GM12878 (cell line): ENCODE results near the gene SEMA6C. TPM values are rescaled to one million over a fixed set of nuclear protein-coding genes. Genes with fewer than 3 reads are reported as not detected.

ENCODE experiments used
- ATAC-seq: fragments of 200-7000 bp; cut with Tn5 transposase; 3 replicates; pipeline ENCODE4 v1.9.1; 2020; ENCODE audit warnings: mild to moderate bottlenecking, moderate library complexity
- BruUV-seq: library from RNA; stranded (reverse); fragments of 400-500 nt; replicated peaks from 2 replicates; lab custom pipeline; 2021; lab: Mats Ljungman, UMichigan
- CTCF ChIA-PET: fragments of 300-600 bp; sonication (Branson Sonifier 250); formaldehyde crosslinking; extraction: SDS; loops from one replicate; lab custom pipeline; 2021; ENCODE audit warnings: inconsistent platforms; lab: Yijun Ruan, JAX
- POLR2A ChIA-PET: fragments of 350-600 bp; formaldehyde crosslinking; extraction: SDS; loops from one replicate; lab custom pipeline; 2021; ENCODE audit warnings: inconsistent platforms; lab: Charles Lee
- RAD21 ChIA-PET: fragments of 300-600 bp; sonication (Branson Sonifier 250); formaldehyde crosslinking; loops from one replicate; lab custom pipeline; 2023; ENCODE audit warnings: antibody characterized with exemption; ENCODE audit not compliant: unreplicated experiment; lab: Charles Lee
- SMC1A ChIA-PET: fragments of 300-600 bp; sonication (Branson Sonifier 250); formaldehyde crosslinking; loops from one replicate; lab custom pipeline; 2023; ENCODE audit not compliant: unreplicated experiment, uncharacterized antibody; lab: Charles Lee
- DNase-seq: peaks from one replicate; pipeline ENCODE4 v3.0.0-alpha.2; 2011; ENCODE audit warnings: low read depth, low spot score
- FAIRE-seq: peaks from 3 replicates; lab custom pipeline; 2011; peaks lifted over from hg19 to GRCh38; lab: Jason Lieb, UNC
- H2AFZ ChIP-seq: 2 replicates; pipeline ENCODE4 v1.6.0; 2011; ENCODE audit warnings: low read depth, low read length, control low read depth; ENCODE audit not compliant: control insufficient read depth
- H3K27ac ChIP-seq: 2 replicates; pipeline ENCODE4 v1.5.1; 2011; ENCODE audit warnings: control low read depth; ENCODE audit not compliant: control insufficient read depth, insufficient read depth
- H3K27me3 ChIP-seq, 2 experiments: replicated peaks in 1 of 2; 2 replicates each; pipeline versions ENCODE4 v1.6.0 to v1.6.1; 2011; ENCODE audit warnings: low read length in 1 of 2; ENCODE audit not compliant: control insufficient read depth in 2 of 2, insufficient read depth in 2 of 2
- H3K36me3 ChIP-seq, 2 experiments: 2 replicates each; pipeline ENCODE4 v1.5.1; 2011; ENCODE audit warnings: low read length in 1 of 2; ENCODE audit not compliant: control insufficient read depth in 2 of 2, insufficient read depth in 2 of 2
- H3K4me1 ChIP-seq: 2 replicates; pipeline ENCODE4 v1.6.1; 2011; ENCODE audit warnings: mild to moderate bottlenecking, low read length, moderate library complexity, mixed read lengths; ENCODE audit not compliant: control insufficient read depth, insufficient read depth
- H3K4me2 ChIP-seq: 2 replicates; pipeline ENCODE4 v1.6.0; 2011; ENCODE audit warnings: control low read depth; ENCODE audit not compliant: control insufficient read depth, insufficient read depth
- H3K4me3 ChIP-seq: fragments of 200-600 bp; sonication (generic); 2 replicates; pipeline ENCODE4 v1.5.1; 2016
- H3K79me2 ChIP-seq: 2 replicates; pipeline ENCODE4 v1.6.0; 2011; ENCODE audit warnings: low read length; ENCODE audit not compliant: control insufficient read depth, insufficient read depth
- H3K9ac ChIP-seq: 2 replicates; pipeline ENCODE4 v1.8.0; 2011; ENCODE audit warnings: low read length, control low read depth, mixed read lengths; ENCODE audit not compliant: control insufficient read depth, insufficient read depth
- H3K9me3 ChIP-seq: replicated peaks from 3 replicates; pipeline ENCODE4 v1.5.1; 2011; ENCODE audit warnings: mild to moderate bottlenecking, low read length; ENCODE audit not compliant: control insufficient read depth, insufficient read depth
- H4K20me1 ChIP-seq: 2 replicates; pipeline ENCODE4 v1.6.0; 2011; ENCODE audit not compliant: control insufficient read depth, insufficient read depth
- ESRRA ChIP-seq: IDR thresholded peaks from 2 replicates; pipeline ENCODE4 v1.6.1; 2012; ENCODE audit warnings: mild to moderate bottlenecking, low read length, improper control_type of control experiment
- HCFC1 ChIP-seq: fragments of 150-350 bp; IDR thresholded peaks from 2 replicates; pipeline ENCODE4 v1.6.1; 2014; ENCODE audit warnings: low read length
- RAD21 ChIP-seq: IDR thresholded peaks from 2 replicates; pipeline ENCODE4 v1.6.1; 2011; ENCODE audit warnings: mild to moderate bottlenecking, low read depth, low read length, moderate library complexity; ENCODE audit not compliant: insufficient read depth
- ZNF274 ChIP-seq: IDR thresholded peaks from one replicate; pipeline ENCODE4 v1.8.0; 2011; ENCODE audit not compliant: insufficient read length, insufficient read depth
- ZNF622 ChIP-seq: fragments of 450-650 bp; IDR thresholded peaks from 2 replicates; pipeline ENCODE4 v1.6.1; 2017; ENCODE audit warnings: mild to moderate bottlenecking, inconsistent platforms
- WGBS: methylation state at CpG from one replicate; pipeline ENCODE4 v1.1.6; 2016; ENCODE audit warnings: low lambda C conversion rate; ENCODE audit not compliant: insufficient replicate concordance, insufficient coverage; ENCODE audit errors: missing lambda C conversion rate; 5-methylcytosine and 5-hydroxymethylcytosine counted together
- in situ Hi-C: fragments of 300-500 bp; cut with MboI; formaldehyde crosslinking; loops from 9 replicates; pipeline ENCODE4 v1.14.3; 2018; ENCODE audit warnings: mixed read lengths
- intact Hi-C: fragments of 100-400 bp; cut with micrococcal nuclease; formaldehyde crosslinking; loops from one replicate; pipeline ENCODE4 v1.14.2; 2022; ENCODE audit not compliant: unreplicated experiment
- polyA plus RNA-seq, 11 experiments: library from polyadenylated mRNA; depleted of rRNA in 4 of 11; unstranded in 6 of 11; stranded (reverse) in 5 of 11; fragments of >200 nt; fragmentation: Nextera tagmentation in 4 of 11; fragmentation: Illumina TruSeq in 1 of 11; extraction: Ambion mirVana in 4 of 11; extraction: Trizol in 1 of 11; gene quantifications; 1 replicate in 1 of 11; 2 replicates in 10 of 11; pipeline versions ENCODE4 v1.2.1 to v1.2.3, GENCODE V29; 2011 to 2016; ENCODE audit warnings: inconsistent platforms in 2 of 11, missing spikeins in 2 of 11, low read depth in 1 of 11
- total RNA-seq, 4 experiments: library from RNA; depleted of rRNA in 3 of 4; stranded (reverse); fragments of >200 nt in 3 of 4; fragmentation: Illumina TruSeq in 1 of 4; extraction: Trizol in 1 of 4; gene quantifications; 2 replicates each; pipeline versions ENCODE4 v1.2.1 to v1.2.3, GENCODE V29; 2013 to 2021
- TF ChIP-seq, protein P1 (sequence below): fragments of 450-650 bp; conservative IDR thresholded peaks from 2 replicates; pipeline ENCODE4 v1.6.1; 2017; ENCODE audit warnings: mild to moderate bottlenecking, moderate library complexity
- TF ChIP-seq, protein P2 (sequence below): fragments of 450-650 bp; formaldehyde crosslinking; IDR thresholded peaks from 2 replicates; pipeline ENCODE4 v1.4.0; 2020; ENCODE audit warnings: mild to moderate bottlenecking, moderate library complexity
- TF ChIP-seq, protein P3 (sequence below): fragments of 450-650 bp; IDR thresholded peaks from 2 replicates; pipeline ENCODE4 v1.6.1; 2017; ENCODE audit warnings: mild to moderate bottlenecking, moderate library complexity

Gene SEMA6C
- total and polyA plus RNA-seq, 10 of the 15 experiments (the other 5 are each of a cell fraction or from before 2014, with no cell fraction given): 0.13 to 2.2 (median 0.29) TPM; not detected in 1

DNA sequence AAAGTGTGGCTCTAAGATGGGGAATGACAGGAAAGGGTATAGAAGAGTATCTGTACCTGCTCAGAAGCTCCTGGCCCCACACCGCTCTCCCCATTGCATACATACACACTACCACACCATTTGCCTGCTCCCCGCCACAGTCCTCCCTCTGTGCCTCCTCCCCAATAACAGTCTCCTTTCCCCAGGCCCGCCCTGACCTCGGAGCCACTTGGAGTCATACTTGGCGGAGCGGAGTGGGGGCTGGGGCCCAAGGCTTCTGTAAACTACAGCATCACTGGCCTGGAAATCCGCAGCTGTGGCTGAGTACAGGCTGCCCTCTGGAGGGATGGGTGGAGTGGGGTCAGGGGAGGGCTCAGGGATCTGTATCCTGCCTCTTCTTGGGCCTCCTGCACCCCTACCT, 8.6 kb downstream of the SEMA6C start:
- SMC1A ChIA-PET: interaction anchor here (1.2 kb wide), 1 partner anchor 12 kb away, joined by 3 read pairs; no protein-coding TSS in a partner anchor
- Histone ChIP-seq H3K4me1 (0 out of 2 replicates have a peak, but pooled peaks cover 4% of the 10 kb centered on the region), H3K79me2 (no peaks in the 10 kb centered on the region), H2AFZ (no peak overlapping the region), H4K20me1 (no peaks in the 10 kb centered on the region), H3K27me3 (no peaks in the 10 kb centered on the region; a peak in 1 of 4 replicates), H3K4me2 (no peak overlapping the region), H3K36me3 (no peaks in the 10 kb centered on the region), H3K4me3 (no peak overlapping the region), H3K27ac (no peak overlapping the region), H3K9me3 (no peaks in the 10 kb centered on the region), H3K9ac (no peak overlapping the region)
- intact Hi-C loops (no loop called here), in situ Hi-C loops (no loop called here)
- DNase-seq (no peak), FAIRE-seq (no peak), ATAC-seq (no peak)
- RAD21 ChIA-PET: no interaction called here
- BruUV-seq: no TSS peak
- CTCF ChIA-PET: no interaction called here
- POLR2A ChIA-PET: interaction anchor here (0.6 kb wide), 1 partner anchor 109 kb away, joined by 4 read pairs; no protein-coding TSS in a partner anchor
- TF ChIP-seq RAD21: no peak
- TF ChIP-seq ZNF622: no peak
- TF ChIP-seq, protein P1, sequence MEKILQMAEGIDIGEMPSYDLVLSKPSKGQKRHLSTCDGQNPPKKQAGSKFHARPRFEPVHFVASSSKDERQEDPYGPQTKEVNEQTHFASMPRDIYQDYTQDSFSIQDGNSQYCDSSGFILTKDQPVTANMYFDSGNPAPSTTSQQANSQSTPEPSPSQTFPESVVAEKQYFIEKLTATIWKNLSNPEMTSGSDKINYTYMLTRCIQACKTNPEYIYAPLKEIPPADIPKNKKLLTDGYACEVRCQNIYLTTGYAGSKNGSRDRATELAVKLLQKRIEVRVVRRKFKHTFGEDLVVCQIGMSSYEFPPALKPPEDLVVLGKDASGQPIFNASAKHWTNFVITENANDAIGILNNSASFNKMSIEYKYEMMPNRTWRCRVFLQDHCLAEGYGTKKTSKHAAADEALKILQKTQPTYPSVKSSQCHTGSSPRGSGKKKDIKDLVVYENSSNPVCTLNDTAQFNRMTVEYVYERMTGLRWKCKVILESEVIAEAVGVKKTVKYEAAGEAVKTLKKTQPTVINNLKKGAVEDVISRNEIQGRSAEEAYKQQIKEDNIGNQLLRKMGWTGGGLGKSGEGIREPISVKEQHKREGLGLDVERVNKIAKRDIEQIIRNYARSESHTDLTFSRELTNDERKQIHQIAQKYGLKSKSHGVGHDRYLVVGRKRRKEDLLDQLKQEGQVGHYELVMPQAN: no peak
- no peak for TF ChIP-seq ESRRA
- TF ChIP-seq, protein P2, sequence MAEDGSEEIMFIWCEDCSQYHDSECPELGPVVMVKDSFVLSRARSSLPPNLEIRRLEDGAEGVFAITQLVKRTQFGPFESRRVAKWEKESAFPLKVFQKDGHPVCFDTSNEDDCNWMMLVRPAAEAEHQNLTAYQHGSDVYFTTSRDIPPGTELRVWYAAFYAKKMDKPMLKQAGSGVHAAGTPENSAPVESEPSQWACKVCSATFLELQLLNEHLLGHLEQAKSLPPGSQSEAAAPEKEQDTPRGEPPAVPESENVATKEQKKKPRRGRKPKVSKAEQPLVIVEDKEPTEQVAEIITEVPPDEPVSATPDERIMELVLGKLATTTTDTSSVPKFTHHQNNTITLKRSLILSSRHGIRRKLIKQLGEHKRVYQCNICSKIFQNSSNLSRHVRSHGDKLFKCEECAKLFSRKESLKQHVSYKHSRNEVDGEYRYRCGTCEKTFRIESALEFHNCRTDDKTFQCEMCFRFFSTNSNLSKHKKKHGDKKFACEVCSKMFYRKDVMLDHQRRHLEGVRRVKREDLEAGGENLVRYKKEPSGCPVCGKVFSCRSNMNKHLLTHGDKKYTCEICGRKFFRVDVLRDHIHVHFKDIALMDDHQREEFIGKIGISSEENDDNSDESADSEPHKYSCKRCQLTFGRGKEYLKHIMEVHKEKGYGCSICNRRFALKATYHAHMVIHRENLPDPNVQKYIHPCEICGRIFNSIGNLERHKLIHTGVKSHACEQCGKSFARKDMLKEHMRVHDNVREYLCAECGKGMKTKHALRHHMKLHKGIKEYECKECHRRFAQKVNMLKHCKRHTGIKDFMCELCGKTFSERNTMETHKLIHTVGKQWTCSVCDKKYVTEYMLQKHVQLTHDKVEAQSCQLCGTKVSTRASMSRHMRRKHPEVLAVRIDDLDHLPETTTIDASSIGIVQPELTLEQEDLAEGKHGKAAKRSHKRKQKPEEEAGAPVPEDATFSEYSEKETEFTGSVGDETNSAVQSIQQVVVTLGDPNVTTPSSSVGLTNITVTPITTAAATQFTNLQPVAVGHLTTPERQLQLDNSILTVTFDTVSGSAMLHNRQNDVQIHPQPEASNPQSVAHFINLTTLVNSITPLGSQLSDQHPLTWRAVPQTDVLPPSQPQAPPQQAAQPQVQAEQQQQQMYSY (CRISPR knock-in tag): no peak
- TF ChIP-seq, protein P3, sequence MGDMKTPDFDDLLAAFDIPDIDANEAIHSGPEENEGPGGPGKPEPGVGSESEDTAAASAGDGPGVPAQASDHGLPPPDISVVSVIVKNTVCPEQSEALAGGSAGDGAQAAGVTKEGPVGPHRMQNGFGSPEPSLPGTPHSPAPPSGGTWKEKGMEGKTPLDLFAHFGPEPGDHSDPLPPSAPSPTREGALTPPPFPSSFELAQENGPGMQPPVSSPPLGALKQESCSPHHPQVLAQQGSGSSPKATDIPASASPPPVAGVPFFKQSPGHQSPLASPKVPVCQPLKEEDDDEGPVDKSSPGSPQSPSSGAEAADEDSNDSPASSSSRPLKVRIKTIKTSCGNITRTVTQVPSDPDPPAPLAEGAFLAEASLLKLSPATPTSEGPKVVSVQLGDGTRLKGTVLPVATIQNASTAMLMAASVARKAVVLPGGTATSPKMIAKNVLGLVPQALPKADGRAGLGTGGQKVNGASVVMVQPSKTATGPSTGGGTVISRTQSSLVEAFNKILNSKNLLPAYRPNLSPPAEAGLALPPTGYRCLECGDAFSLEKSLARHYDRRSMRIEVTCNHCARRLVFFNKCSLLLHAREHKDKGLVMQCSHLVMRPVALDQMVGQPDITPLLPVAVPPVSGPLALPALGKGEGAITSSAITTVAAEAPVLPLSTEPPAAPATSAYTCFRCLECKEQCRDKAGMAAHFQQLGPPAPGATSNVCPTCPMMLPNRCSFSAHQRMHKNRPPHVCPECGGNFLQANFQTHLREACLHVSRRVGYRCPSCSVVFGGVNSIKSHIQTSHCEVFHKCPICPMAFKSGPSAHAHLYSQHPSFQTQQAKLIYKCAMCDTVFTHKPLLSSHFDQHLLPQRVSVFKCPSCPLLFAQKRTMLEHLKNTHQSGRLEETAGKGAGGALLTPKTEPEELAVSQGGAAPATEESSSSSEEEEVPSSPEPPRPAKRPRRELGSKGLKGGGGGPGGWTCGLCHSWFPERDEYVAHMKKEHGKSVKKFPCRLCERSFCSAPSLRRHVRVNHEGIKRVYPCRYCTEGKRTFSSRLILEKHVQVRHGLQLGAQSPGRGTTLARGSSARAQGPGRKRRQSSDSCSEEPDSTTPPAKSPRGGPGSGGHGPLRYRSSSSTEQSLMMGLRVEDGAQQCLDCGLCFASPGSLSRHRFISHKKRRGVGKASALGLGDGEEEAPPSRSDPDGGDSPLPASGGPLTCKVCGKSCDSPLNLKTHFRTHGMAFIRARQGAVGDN: no peak
- no peak for TF ChIP-seq HCFC1
- TF ChIP-seq ZNF274: no peak
- 50% methylated on average over 5 of the region's 7 CpGs for WGBS
